HepG2 (cell line): ENCODE data around the gene DENND5B. TPM values are rescaled to one million over a fixed set of nuclear protein-coding genes. Genes with fewer than 3 reads are reported as not detected.

Source experiments
- ATF4 ChIP-seq, 2 experiments: fragments of 450-650 bp in 1 of 2; sonication (generic) in 1 of 2; formaldehyde crosslinking; IDR thresholded peaks; 2 replicates each; pipeline versions ENCODE4 v1.5.0 to v1.8.0; 2020 to 2022; ENCODE audit warnings: mild to moderate bottlenecking in 1 of 2, missing genetic modification reagents in 1 of 2
- FOXP4 ChIP-seq: sonication (generic); formaldehyde crosslinking; IDR thresholded peaks from 2 replicates; pipeline ENCODE4 v1.4.0; 2020; ENCODE audit warnings: missing genetic modification reagents
- MBNL3 ChIP-seq: fragments of 250-450 bp; sonication (Bioruptor Pico); conservative IDR thresholded peaks from 2 replicates; pipeline ENCODE4 v1.8.0; 2022; ENCODE audit warnings: mild to moderate bottlenecking, inconsistent platforms
- MIXL1 ChIP-seq: IDR thresholded peaks from 2 replicates; pipeline ENCODE4 v1.6.1; 2016
- MTF1 ChIP-seq: sonication (generic); formaldehyde crosslinking; IDR thresholded peaks from 2 replicates; pipeline ENCODE4 v1.5.0; 2020; ENCODE audit warnings: missing genetic modification reagents
- NCOA1 ChIP-seq: sonication (generic); formaldehyde crosslinking; IDR thresholded peaks from 2 replicates; pipeline ENCODE4 v1.9.0; 2021; ENCODE audit warnings: missing genetic modification reagents
- NFIC ChIP-seq: IDR thresholded peaks from 2 replicates; pipeline ENCODE4 v1.6.1; 2012; ENCODE audit warnings: mild to moderate bottlenecking, low read length, inconsistent platforms
- RERE ChIP-seq: IDR thresholded peaks from 2 replicates; pipeline ENCODE4 v1.6.1; 2016; ENCODE audit warnings: low read depth, missing genetic modification reagents, missing compliant biosample characterization
- SMARCC2 ChIP-seq: fragments of 450-650 bp; IDR thresholded peaks from 2 replicates; pipeline ENCODE4 v1.6.1; 2017; ENCODE audit warnings: antibody characterized with exemption, mild to moderate bottlenecking
- SMYD3 ChIP-seq: sonication (generic); formaldehyde crosslinking; IDR thresholded peaks from 2 replicates; pipeline ENCODE4 v1.8.1; 2023; ENCODE audit warnings: mild to moderate bottlenecking, missing genetic modification reagents
- SOX6 ChIP-seq, 2 experiments: fragments of 450-650 bp in 1 of 2; sonication (generic) in 1 of 2; formaldehyde crosslinking in 1 of 2; IDR thresholded peaks; 2 replicates each; pipeline versions ENCODE4 v1.4.0 to v1.6.1; 2017 to 2020; ENCODE audit warnings: antibody characterized with exemption in 1 of 2, mild to moderate bottlenecking in 1 of 2, missing genetic modification reagents in 1 of 2
- SP5 ChIP-seq: IDR thresholded peaks from 2 replicates; pipeline ENCODE4 v1.6.1; 2016; ENCODE audit warnings: low read depth, borderline replicate concordance
- SRY ChIP-seq: sonication (generic); formaldehyde crosslinking; IDR thresholded peaks from 2 replicates; pipeline ENCODE4 v1.8.0; 2022; ENCODE audit warnings: mild to moderate bottlenecking, missing genetic modification reagents
- THAP8 ChIP-seq: sonication (generic); formaldehyde crosslinking; IDR thresholded peaks from 2 replicates; pipeline ENCODE4 v1.5.1; 2020; ENCODE audit warnings: missing genetic modification reagents, mild to moderate bottlenecking, borderline replicate concordance
- ZFYVE20 ChIP-seq: sonication (generic); formaldehyde crosslinking; IDR thresholded peaks from 2 replicates; pipeline ENCODE4 v1.8.0; 2023; ENCODE audit warnings: low read depth, mild to moderate bottlenecking, moderate library complexity, missing genetic modification reagents, borderline replicate concordance
- ZKSCAN1 ChIP-seq: fragments of 150-350 bp; IDR thresholded peaks from 2 replicates; pipeline ENCODE4 v1.6.1; 2014; ENCODE audit warnings: low read length
- ZNF136 ChIP-seq: sonication (generic); formaldehyde crosslinking; IDR thresholded peaks from 2 replicates; pipeline ENCODE4 v1.8.1; 2022; ENCODE audit warnings: low read depth, mild to moderate bottlenecking, moderate library complexity, missing genetic modification reagents
- ZNF160 ChIP-seq: sonication (generic); formaldehyde crosslinking; IDR thresholded peaks from 2 replicates; pipeline ENCODE4 v1.8.0; 2022; ENCODE audit warnings: mild to moderate bottlenecking, inconsistent platforms, missing genetic modification reagents
- ZNF280B ChIP-seq: sonication (generic); formaldehyde crosslinking; IDR thresholded peaks from 2 replicates; pipeline ENCODE4 v1.5.0; 2020; ENCODE audit warnings: missing genetic modification reagents, mild to moderate bottlenecking, borderline replicate concordance
- ZNF44 ChIP-seq: sonication (generic); formaldehyde crosslinking; IDR thresholded peaks from 2 replicates; pipeline ENCODE4 v1.5.1; 2020; ENCODE audit warnings: mild to moderate bottlenecking, missing genetic modification reagents
- ZNF446 ChIP-seq: sonication (generic); formaldehyde crosslinking; IDR thresholded peaks from 2 replicates; pipeline ENCODE4 v1.5.0; 2020; ENCODE audit warnings: mild to moderate bottlenecking, missing genetic modification reagents
- polyA plus RNA-seq, 8 experiments: library from polyadenylated mRNA; depleted of rRNA in 3 of 8; stranded (reverse) in 7 of 8; unstranded in 1 of 8; fragments of >200 nt; fragmentation: Illumina TruSeq in 4 of 8; extraction: Trizol in 4 of 8; gene quantifications; 2 replicates each; pipeline versions ENCODE4 v1.2.1 to v1.2.3, GENCODE V29; 2011 to 2016; ENCODE audit warnings: low read depth in 4 of 8, missing spikeins in 1 of 8, mixed read lengths in 1 of 8; ENCODE audit not compliant: insufficient read depth in 1 of 8
- total RNA-seq, 5 experiments: library from RNA; depleted of rRNA; stranded (reverse); fragments of >200 nt; fragmentation: Illumina TruSeq; extraction: Trizol; gene quantifications; 2 replicates each; pipeline ENCODE4 v1.2.3, GENCODE V29; 2016; ENCODE audit warnings: low read depth in 1 of 5

Gene DENND5B
- total and polyA plus RNA-seq, 2 of the 13 experiments (the other 11 are each of a cell fraction or from before 2014, with no cell fraction given), result 14.7 to 18.7 TPM

- TF ChIP-seq RERE (CRISPR knock-in tag), result peak; percentile 1; the same call in 1 of the 2 replicates
- no peak for TF ChIP-seq THAP8 (CRISPR knock-in tag)
- no peak for TF ChIP-seq NCOA1
- TF ChIP-seq ZNF280B (CRISPR knock-in tag), result no peak
- TF ChIP-seq ZNF44, result no peak
- no peak for TF ChIP-seq ZNF136
- no peak for TF ChIP-seq ZNF446 (CRISPR knock-in tag)
- TF ChIP-seq MIXL1 (CRISPR knock-in tag), result 0 out of 2 replicates have a peak, but pooled peaks have one; percentile 3
- no peak for TF ChIP-seq SRY (CRISPR knock-in tag)
- TF ChIP-seq ZNF160 (CRISPR knock-in tag), result no peak
- TF ChIP-seq SOX6 (IDR thresholded peaks at IDR 0.05), result no peak
- peak; percentile 20; the same call in 1 of the 2 replicates for TF ChIP-seq SOX6 (CRISPR knock-in tag; IDR thresholded peaks at IDR 0.05)
- TF ChIP-seq FOXP4 (CRISPR knock-in tag), result no peak
- no peak for TF ChIP-seq MTF1 (CRISPR knock-in tag)
- TF ChIP-seq SMYD3 (CRISPR knock-in tag), result peak; percentile 1; the same call in 1 of the 2 replicates
- no peak for TF ChIP-seq ATF4 (CRISPR knock-in tag; IDR thresholded peaks at IDR 0.05)
- TF ChIP-seq ZKSCAN1, result no peak
- no peak for TF ChIP-seq NFIC
- no peak for TF ChIP-seq MBNL3
- no peak for TF ChIP-seq SP5 (CRISPR knock-in tag)
- no peak for TF ChIP-seq ZFYVE20
- no peak for TF ChIP-seq SMARCC2
These were observed 235.2 kb downstream of the DENND5B start (continued) for GRCh38 chr12:31355747-31356107.
